Prostate gland (tissue), 2 donors: Measurements from ENCODE around the gene NTNG2. TPM values are rescaled to one million over a fixed set of nuclear protein-coding genes. Genes with fewer than 3 reads are reported as not detected.
A peak's percentile ranks its signal among the peaks of the same experiment; 100 is the strongest.

Experiments used
- DNase-seq: peaks from one replicate; pipeline ENCODE4 v3.0.0-alpha.2; 2019; ENCODE audit warnings: low spot score
- H3K27ac ChIP-seq, 2 donors: fragments of 200-600 bp; sonication (generic); 2 replicates each; pipeline ENCODE4 v1.5.1; 2017 to 2019
- H3K27me3 ChIP-seq: fragments of 200-600 bp; sonication (generic); replicated peaks from 2 replicates; pipeline ENCODE4 v1.5.1; 2019; ENCODE audit not compliant: insufficient read depth
- H3K36me3 ChIP-seq, 2 donors: fragments of 200-600 bp; sonication (generic); 1 replicate in 1 of 2; 2 replicates in 1 of 2; pipeline versions ENCODE4 v1.5.1 to v1.8.1; 2017 to 2019
- H3K4me1 ChIP-seq: fragments of 200-600 bp; sonication (generic); replicated peaks from 2 replicates; pipeline ENCODE4 v1.5.1; 2019
- H3K4me3 ChIP-seq, 2 donors: fragments of 200-600 bp; sonication (generic); 2 replicates each; pipeline ENCODE4 v1.5.1; 2017 to 2019
- H3K9me3 ChIP-seq: fragments of 200-600 bp; sonication (generic); 2 replicates; pipeline ENCODE4 v1.5.1; 2017
- POLR2A ChIP-seq: fragments of 450-650 bp; IDR thresholded peaks from one replicate; pipeline ENCODE4 v1.6.1; 2016; ENCODE audit warnings: antibody characterized with exemption, mild to moderate bottlenecking
- POLR2AphosphoS5 ChIP-seq: sonication (generic); formaldehyde crosslinking; IDR thresholded peaks from one replicate; pipeline ENCODE4 v1.6.1; 2017; ENCODE audit warnings: antibody characterized with exemption
- whole genome bisulfite sequencing: methylation state at CpG from one replicate; pipeline ENCODE4 v1.1.5; 2018; 5-methylcytosine and 5-hydroxymethylcytosine counted together
- intact Hi-C: fragments of 100-400 bp; cut with DNase I; formaldehyde crosslinking; loops from one replicate; pipeline ENCODE4 v1.14.2; 2022
- total RNA-seq, 2 donors: library from RNA; depleted of rRNA; stranded (reverse); fragments of >200 nt; gene quantifications; one replicate each; pipeline ENCODE4 v1.1.0, GENCODE V29; 2016
- TF ChIP-seq, protein P1 (sequence below), 4 experiments: fragments of 200-600 bp in 2 of 4; fragments of 450-650 bp in 2 of 4; sonication (generic) in 2 of 4; IDR thresholded peaks; 1 replicate in 3 of 4; 2 replicates in 1 of 4; pipeline ENCODE4 v1.5.1; 2016 to 2019; ENCODE audit warnings: antibody characterized with exemption in 4 of 4, mild to moderate bottlenecking in 2 of 4, moderate library complexity in 2 of 4

The NTNG2 gene
- total RNA-seq, 2 donors from 2014 or later, result 12.7 to 37.4 TPM

DNA sequence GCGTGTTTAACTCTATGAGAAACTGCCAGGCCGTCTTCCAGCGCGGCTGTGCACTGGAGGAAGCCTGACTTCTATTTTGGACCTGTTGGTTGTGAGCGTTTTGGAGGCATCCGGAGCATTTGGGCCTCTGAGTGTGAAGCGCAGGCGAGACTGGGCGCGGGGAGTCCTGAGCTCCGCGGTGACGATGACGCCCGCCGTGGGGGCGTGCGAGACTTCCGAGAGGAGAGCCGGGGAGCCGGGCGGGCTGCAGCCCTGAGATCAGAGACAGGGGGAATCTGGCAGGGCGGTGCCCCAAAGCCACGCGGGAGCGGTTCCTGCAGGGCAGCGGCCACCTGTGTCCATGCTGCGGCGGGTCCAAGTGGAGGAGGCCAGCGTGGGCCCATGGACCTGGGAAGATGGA is 47.4 kb downstream of the NTNG2 start:
- no peaks in the 10 kb centered on the region for H3K36me3 ChIP-seq
- no peaks in the 10 kb centered on the region for H3K9me3 ChIP-seq
- H3K27ac ChIP-seq, result no peak overlapping the region
- no peaks in the 10 kb centered on the region for H3K27me3 ChIP-seq
- H3K4me3 ChIP-seq, result no peak overlapping the region
- TF ChIP-seq POLR2A (no peak), POLR2AphosphoS5 (no peak)
- TF ChIP-seq, protein P1, sequence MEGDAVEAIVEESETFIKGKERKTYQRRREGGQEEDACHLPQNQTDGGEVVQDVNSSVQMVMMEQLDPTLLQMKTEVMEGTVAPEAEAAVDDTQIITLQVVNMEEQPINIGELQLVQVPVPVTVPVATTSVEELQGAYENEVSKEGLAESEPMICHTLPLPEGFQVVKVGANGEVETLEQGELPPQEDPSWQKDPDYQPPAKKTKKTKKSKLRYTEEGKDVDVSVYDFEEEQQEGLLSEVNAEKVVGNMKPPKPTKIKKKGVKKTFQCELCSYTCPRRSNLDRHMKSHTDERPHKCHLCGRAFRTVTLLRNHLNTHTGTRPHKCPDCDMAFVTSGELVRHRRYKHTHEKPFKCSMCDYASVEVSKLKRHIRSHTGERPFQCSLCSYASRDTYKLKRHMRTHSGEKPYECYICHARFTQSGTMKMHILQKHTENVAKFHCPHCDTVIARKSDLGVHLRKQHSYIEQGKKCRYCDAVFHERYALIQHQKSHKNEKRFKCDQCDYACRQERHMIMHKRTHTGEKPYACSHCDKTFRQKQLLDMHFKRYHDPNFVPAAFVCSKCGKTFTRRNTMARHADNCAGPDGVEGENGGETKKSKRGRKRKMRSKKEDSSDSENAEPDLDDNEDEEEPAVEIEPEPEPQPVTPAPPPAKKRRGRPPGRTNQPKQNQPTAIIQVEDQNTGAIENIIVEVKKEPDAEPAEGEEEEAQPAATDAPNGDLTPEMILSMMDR (IDR thresholded peaks at IDR 0.05), result no peak
- intact Hi-C loops, result no loop called here
- no peaks in the 10 kb centered on the region for H3K4me1 ChIP-seq
- DNase-seq, result no peak
- 85% methylated on average over 30 of the region's 30 CpGs for WGBS

DNA sequence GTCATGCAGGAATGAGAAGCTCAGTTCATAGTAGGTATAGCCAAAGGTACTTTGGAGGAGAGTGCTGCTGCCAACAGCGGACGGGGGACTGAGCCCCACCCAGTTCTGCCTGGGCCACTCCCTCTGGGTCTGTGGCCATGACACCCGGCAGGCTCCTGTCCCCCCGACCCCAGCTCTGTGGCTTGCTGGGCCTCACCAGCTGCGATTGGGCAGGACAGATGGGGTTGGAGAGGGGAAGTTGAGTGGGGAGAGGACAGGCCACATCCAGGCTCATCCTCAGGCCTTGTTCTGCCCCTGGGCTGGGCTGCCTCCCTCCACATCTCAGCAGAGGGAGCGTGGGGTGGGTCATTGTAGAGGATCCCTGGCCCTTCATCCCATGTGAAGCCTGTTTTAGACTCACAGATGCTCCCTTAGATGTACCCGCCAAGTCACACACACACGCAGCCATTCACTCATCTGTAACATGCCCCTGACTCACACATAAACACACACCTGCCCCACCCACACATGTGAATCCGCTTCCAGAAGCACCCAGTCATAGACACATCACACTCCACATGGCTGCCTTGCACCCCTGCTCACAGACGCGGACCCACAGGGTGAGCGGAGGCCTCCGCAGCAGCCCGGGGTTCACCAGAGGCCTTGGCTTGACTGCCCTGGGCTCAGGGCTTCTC is 48.8 kb downstream of the NTNG2 start:
- Histone ChIP-seq H3K4me3 (no peak overlapping the region), H3K4me1 (no peaks in the 10 kb centered on the region), H3K36me3 (no peaks in the 10 kb centered on the region), H3K9me3 (no peaks in the 10 kb centered on the region), H3K27ac (no peak overlapping the region), H3K27me3 (no peaks in the 10 kb centered on the region)
- TF ChIP-seq POLR2AphosphoS5, result no peak
- TF ChIP-seq POLR2A, result no peak
- TF ChIP-seq, protein P1 (IDR thresholded peaks at IDR 0.05), result no peak
- WGBS, result 82% methylated on average over 14 of the region's 14 CpGs
- intact Hi-C loops, result no loop called here
- DNase-seq, result no peak

DNA sequence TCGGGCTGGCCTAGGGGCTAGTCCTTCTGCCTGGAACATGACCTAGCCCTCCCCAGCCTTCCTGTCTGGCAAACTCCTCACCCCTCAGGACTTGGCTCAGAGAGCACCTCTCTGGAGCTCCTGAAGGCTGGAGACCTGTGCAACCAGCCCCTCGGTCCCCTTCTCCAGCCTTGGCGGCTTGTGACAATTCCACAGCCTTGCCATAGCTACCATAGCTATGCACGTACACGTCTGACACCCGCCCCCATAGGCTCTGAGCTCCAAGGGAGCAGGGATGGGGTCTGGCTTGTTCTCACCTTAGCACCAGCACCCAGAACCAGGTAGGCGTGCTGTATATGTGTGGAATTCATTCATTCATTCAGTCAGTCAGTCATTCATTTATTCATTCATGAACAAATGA is 49.7 kb downstream of the NTNG2 start:
- no peak for TF ChIP-seq POLR2A
- no peak for TF ChIP-seq POLR2AphosphoS5
- TF ChIP-seq, protein P1 (IDR thresholded peaks at IDR 0.05), result no peak
- H3K27me3 ChIP-seq, result no peaks in the 10 kb centered on the region
- no peaks in the 10 kb centered on the region for H3K9me3 ChIP-seq
- H3K4me3 ChIP-seq, result no peak overlapping the region
- intact Hi-C loops, result no loop called here
- no peak for DNase-seq
- H3K4me1 ChIP-seq, result no peaks in the 10 kb centered on the region
- H3K36me3 ChIP-seq, result no peaks in the 10 kb centered on the region
- 94% methylated on average over 7 of the region's 7 CpGs for WGBS
- no peak overlapping the region for H3K27ac ChIP-seq

DNA sequence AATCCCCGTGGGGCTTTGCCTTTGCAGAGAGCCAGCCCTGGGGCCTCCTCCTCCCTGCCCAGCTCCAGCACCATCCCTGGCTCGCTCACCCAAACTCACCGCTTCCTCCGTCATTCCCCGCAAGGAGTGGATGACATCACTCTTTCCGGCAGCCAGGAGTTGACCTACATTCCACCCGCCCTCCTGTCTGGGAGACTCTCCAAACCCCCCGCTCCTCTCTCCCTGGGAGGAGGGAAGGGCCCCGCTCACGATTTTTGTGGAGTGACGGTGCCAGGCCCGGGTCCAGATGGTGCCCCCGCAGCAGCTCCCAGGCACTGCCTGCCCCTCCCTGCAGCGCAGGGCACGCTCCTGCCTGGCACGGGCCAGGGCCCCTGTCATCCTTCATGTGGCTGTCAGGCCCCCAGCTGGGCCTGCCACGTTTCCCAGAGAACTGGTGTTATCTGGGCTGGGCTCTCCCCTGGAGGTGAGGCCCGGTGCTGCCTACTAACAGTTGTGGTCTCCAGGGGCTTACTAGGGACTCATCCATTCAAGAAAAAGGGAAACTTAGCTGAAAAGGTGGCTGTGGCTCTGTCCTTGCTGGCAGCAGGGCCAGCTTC is 52.3 kb downstream of the NTNG2 start:
- DNase-seq, result peak; percentile 52
- WGBS, result 6% methylated on average over 18 of the region's 18 CpGs

DNA sequence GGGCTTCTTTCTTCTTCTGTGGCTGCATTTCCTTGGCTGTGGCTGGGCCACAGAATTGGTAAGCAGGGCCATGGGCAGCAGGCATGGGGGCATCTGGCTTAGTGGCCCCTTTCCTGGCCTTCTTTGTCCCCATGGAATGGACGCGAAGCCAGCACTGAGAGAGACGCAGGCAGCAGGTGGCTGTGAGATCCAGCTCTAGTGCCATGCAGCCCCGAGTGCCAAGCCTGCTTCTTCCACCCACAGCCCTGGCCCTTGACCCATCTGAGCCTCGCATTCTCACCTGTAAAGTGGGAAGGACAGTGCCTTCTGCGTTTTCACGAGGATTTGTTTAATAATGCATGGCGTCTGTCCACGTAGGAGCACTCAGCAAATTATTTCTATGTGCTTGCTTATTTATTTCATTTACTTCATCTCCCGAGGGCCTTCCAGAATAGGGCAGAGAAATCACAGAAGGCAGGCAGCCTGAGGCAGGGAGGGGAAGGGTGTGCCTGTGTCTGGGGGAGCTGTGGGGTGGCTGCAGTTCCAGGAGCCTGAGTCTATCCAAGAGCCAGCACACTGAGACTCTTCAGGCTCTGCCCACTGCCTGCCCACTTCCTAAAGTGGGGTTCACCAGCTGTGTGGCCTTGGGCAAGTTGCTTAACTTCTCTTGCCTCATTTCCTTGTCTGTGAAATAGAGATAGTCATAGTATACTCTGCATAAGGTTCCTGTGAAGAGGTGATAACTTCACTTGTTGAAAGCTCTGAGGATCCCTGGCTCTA is 55.2 kb downstream of the NTNG2 start:
- no peak for DNase-seq
- Histone ChIP-seq H3K27ac (no peak overlapping the region), H3K36me3 (no peaks in the 10 kb centered on the region), H3K9me3 (no peaks in the 10 kb centered on the region), H3K27me3 (no peaks in the 10 kb centered on the region), H3K4me3 (no peak overlapping the region), H3K4me1 (peaks cover 5% of the 10 kb centered on the region)
- WGBS, result 77% methylated on average over 10 of the region's 10 CpGs
- intact Hi-C loops, result no loop called here
- TF ChIP-seq, protein P1 (IDR thresholded peaks at IDR 0.05), result no peak
- TF ChIP-seq POLR2A (no peak), POLR2AphosphoS5 (no peak)

More for the DNA sequence above, 52.3 kb downstream of the NTNG2 start:
- H3K4me3 ChIP-seq, result no peak overlapping the region
- no peaks in the 10 kb centered on the region for H3K4me1 ChIP-seq
- intact Hi-C loops, result no loop called here
- H3K9me3 ChIP-seq, result no peaks in the 10 kb centered on the region
- TF ChIP-seq POLR2AphosphoS5, result peak; percentile 55
- no peak for TF ChIP-seq POLR2A
- H3K27ac ChIP-seq, result no peak overlapping the region
- H3K27me3 ChIP-seq, result no peaks in the 10 kb centered on the region
- H3K36me3 ChIP-seq, result no peaks in the 10 kb centered on the region
